ENCODE measurements around the gene TMEM120B.

DNA sequence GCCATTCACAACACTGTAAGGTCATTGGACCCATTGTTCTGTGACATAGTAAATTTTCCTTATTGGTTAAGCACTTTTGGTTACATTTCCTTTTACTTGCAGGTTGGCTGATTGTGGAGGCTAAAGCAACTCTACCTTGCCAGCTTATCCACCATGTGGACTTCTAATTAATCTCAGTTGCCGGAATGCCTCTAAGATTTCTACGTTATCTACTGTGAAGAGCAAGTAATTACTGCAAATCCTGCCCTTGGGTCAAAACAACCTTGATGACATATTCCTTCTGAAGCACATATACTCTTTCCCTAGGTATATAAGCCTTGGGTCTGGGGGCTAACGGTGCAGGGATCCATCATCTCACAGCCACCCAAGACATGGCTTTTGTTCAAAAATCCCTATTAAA, 23.6 kb upstream of the TMEM120B start:
- TF ChIP-seq, protein P1, sequence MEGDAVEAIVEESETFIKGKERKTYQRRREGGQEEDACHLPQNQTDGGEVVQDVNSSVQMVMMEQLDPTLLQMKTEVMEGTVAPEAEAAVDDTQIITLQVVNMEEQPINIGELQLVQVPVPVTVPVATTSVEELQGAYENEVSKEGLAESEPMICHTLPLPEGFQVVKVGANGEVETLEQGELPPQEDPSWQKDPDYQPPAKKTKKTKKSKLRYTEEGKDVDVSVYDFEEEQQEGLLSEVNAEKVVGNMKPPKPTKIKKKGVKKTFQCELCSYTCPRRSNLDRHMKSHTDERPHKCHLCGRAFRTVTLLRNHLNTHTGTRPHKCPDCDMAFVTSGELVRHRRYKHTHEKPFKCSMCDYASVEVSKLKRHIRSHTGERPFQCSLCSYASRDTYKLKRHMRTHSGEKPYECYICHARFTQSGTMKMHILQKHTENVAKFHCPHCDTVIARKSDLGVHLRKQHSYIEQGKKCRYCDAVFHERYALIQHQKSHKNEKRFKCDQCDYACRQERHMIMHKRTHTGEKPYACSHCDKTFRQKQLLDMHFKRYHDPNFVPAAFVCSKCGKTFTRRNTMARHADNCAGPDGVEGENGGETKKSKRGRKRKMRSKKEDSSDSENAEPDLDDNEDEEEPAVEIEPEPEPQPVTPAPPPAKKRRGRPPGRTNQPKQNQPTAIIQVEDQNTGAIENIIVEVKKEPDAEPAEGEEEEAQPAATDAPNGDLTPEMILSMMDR (IDR thresholded peaks at IDR 0.05; ENCODE audit: low read depth, low read length, poor library complexity, severe bottlenecking) = no peak
- no peak for TF ChIP-seq EZH2phosphoT487 (IDR thresholded peaks at IDR 0.05; ENCODE audit: borderline replicate concordance, low read length)

All from DOHH2 (cell line).